ENCODE results near the gene TAF3.

The TAF3 gene

GRCh38 chr10:7887174-7887816, 69.0 kb downstream of the TAF3 start:
- no peak for DNase-seq

DNA sequence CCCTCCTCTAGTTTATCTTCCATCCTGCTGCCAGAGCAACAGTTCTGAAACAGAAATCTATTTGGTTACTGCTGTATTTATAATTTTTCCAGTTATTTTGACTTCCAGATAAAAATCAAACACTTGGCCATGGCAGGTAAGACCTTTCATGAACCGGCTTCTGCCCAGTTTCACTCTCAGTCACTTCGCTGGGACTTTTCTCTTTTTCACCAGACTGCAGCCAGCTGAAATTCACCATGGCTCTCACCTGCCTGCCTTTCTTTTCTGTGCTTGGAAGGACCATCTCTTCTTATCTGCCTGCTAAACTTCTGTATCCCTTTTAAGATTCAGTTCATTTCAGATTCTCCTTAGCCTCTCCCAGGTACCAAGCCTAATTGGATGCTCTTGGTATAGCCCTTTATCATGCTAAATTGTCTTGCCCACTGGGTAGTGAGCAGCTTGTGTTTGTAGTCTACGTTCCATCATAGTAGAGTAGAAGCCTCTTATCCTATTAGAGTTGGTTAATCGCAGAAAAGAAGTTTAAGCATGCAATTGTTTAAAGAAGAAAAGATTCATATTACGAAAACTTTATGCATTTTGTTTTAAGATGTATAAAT, 71.7 kb downstream of the TAF3 start:
- DNase-seq, result no peak

- no peak for DNase-seq
These were observed 72.5 kb downstream of the TAF3 start for GRCh38 chr10:7890781-7891180.

DNA sequence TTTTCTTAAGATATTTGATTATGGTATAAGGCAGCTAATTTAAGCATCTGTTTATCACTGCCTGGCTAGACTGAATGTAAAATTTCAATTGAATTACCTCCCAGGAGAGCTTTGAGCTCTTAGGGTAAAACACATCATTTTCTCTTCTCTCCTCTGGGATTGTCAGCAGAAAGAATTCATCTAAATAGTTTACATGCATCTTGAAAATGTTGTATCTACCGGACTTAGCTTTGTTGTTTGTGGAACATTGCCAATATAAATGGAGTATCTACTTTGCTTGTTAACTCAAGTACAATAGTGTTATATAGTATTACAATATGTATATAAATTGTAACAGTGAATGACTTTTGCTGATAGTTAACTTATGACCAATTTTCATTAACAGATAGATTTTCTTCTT, 73.3 kb downstream of the TAF3 start:
- DNase-seq, result no peak

DNA sequence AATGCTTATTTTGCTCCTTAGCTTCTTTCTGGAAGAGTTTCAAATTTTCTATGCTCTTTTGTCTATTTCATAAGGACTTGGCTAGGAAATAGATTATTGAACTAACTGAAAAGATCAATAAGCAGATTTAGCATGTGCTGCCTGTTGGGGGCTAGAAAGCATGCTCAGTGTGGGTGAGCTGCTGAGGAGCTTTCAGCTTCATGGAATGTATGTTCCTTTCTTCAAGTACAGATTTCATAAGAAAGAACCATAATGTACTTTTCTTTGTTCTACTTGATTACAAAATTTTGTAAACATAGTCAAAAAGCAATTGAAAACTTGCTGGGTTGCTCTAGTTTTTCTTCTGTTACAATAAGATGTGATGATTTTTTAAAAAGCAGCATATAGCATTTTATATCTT, 73.8 kb downstream of the TAF3 start:
- no peak for DNase-seq

- no peak for DNase-seq
These were observed 77.4 kb downstream of the TAF3 start for GRCh38 chr10:7895699-7896090.

GRCh38 chr10:7896297-7896696, 78.0 kb downstream of the TAF3 start:
- no peak for DNase-seq

GRCh38 chr10:7901256-7901655, 83.0 kb downstream of the TAF3 start:
- no peak for DNase-seq

- DNase-seq, result no peak
These were observed 84.1 kb downstream of the TAF3 start for GRCh38 chr10:7902413-7902812.

GRCh38 chr10:7903851-7904250, 85.5 kb downstream of the TAF3 start:
- no peak for DNase-seq

DNA sequence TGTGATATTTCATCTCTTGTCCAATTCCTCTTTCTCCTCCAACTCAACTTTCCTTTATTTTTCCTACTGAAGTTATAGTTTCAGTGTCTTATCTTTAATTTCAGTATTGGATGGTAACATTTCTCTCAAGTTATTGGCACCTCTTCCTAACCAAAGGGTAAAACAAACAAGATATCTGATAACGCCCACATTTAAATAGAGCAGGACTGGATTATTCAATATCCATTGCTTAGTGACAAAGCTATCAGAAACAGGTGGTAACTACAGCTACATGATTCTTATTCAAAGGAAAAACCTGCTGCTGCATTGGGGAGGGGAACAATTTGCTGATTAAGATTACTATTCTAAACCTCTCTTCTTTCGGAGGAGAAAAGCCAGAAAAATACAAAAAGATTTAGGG, 87.8 kb downstream of the TAF3 start:
- no peak for DNase-seq

GRCh38 chr10:7908541-7909210, 90.4 kb downstream of the TAF3 start:
- no peak for DNase-seq

DNA sequence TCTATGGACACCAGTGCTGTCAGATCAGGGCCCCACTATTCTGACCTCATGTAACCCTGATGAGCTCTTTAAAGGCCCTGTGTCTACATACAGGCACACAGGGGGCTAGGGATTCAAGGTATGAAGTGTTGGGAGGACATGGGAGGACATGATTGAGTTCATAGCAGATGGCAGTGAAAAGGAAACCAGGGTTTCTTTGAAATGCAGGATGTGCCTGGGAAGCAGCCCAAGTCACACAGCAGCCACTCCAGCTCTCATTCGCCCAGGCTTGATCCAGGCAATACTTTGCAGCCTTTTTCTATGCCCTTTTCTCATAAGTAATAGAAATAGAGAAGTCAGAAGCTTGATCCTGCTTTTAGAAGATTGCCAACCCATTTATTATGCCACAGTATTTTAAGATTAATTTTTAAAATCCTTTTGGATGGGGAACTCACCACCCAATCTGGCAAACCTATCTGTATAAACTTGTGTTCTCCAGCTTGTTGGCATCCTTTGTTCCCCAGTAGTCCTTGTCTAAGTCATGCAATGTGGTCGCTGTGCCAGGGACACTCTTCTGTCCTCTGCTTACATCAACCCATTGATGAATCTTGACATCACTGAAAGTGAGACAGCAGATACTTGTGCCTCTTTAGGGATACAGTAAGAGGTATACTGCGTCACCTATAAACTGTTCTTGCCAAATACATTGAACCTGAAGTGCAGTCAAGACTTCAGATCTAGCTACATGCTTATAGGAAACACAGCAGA, 95.0 kb downstream of the TAF3 start:
- DNase-seq, result no peak

- DNase-seq, result no peak
These were observed 97.7 kb downstream of the TAF3 start for GRCh38 chr10:7915923-7916536.

GRCh38 chr10:7917736-7918135, 99.4 kb downstream of the TAF3 start:
- no peak for DNase-seq

DNA sequence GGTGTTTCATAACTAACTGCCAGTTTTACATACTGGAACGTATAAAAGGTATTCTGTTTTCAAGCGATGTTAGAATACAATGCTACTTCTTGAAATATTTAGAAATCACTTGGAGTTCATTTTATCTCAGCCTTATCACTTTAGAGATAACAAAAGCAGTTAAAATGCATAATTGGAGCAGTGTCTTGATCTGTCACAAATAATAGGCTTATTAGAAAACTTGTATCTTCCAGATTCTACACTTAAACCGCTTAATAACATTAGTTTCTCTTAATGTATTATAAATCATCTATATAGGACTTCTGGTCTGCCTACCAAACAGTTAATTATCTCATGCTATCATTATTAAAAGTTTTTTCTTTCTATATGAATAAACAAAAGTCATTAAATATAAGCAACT, 104.4 kb downstream of the TAF3 start:
- no peak for DNase-seq

DNA sequence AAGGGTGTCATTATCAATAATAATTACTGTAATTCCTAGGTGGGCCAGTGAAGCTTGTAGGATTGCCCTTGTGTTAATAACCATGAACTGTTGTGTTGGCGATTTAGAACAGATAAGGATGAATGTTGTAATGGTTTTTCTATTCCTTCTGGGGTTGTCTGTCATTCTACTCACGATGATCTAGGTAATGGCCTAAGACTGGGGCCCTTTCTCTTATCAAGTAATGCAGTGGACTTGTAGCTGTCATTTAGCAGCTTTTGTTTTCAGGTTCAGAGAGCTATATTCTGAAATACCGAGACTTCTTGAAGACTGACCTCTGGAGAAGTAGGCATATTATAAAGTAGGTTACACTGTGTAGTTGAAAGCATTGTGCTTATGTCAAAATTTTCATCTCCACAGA, 110.2 kb downstream of the TAF3 start:
- DNase-seq, result no peak

DNA sequence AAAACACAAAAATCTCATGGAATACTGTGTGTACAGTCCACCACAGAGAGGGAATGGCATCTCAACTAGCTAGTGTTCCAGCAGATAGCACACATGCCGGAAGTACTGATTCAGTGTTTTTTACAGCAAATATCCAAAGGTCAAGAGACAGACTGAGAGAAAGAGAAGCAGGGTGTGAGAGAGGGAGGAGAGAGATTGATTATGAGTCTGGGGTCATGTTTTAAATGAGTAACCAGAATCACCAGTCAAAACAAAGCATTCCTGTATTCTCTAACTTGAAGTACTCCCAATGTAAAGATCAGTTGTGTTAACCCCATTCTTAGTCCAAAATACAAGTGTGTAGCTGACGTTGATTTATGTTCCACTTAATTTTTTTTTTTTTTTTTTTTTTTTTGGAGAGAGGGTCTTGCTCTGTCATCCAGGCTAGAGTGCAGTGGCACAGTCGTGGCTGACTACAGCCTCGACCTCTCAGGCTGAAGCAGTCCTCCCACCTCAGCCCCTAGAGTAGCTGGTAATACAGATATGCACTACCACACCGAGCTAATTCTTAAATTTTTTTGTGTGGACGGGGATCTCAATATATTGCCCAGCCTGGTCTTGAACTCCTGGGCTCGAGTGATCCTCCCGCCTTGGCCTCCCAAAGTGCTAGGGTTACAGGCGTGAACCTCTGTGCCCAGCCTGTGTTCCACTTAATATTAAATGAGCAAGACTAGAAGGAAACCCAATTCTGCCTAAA, 114.2 kb downstream of the TAF3 start:
- no peak for DNase-seq

DNA sequence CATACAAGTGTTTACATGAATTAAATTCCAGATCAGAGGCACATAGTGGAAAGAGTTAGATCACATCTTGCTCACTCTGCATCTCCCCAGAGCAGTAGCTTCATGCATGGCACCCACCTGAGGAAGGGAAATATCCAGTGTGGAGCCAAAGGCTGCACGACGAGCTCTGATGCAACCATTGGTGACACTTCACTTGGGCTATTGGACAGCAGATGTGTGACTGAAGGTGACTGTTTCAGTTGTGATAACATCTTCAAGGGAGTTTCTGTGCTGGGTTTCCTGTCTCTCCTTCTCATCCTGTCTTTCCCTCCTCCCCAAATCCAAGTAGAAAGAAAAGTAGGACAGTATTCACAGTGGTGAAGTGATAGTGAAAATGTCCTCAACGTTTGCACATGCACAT, 115.0 kb downstream of the TAF3 start:
- no peak for DNase-seq

DNA sequence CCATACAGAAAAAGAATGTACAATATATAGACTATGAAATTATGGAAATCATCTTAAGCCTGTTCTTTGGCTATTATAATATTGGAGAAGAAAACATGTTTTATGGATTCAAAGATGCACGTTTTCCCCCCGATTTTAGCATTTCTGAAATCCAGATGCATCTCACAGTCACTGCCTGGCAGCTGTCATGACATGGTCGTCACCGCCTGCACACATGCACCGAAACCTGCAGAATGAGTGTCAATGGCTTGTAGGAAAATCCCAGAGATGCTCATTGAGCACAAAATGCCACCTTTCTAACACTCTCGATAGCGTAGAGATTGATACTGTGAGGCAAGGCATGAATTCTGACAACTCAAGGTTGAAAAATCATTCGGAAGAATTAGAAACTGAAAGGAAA, 115.5 kb downstream of the TAF3 start:
- DNase-seq, result no peak

DNA sequence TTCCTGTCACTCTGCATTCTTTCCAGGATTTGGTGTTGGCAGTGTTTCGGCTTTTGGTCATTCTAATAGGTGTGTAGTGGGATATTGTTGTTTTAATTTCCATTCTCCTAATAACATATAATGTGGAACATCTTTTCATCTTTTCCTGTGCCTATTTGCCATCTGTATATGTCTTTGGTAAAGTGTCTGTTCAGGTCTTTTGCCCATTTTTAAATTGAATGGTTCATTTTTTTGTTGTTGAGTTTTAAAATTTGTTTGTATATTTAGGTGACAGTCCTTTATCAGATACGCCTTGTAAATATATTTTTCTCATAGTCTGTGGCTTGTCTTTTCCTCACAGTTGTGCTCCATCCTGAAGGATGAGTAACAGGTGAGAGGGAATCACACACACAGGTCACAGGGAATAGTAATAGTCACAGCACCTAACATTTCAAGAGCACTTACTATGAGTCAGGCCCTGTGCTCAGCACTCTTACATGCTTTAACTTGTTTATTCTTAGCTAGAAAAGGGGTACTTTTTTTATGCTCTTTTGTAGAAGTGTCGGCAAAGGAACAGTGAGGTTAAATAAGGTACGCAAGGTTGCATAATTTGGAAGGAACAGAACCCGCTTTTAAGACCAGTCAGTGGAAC, 119.1 kb downstream of the TAF3 start:
- no peak for DNase-seq

DNA sequence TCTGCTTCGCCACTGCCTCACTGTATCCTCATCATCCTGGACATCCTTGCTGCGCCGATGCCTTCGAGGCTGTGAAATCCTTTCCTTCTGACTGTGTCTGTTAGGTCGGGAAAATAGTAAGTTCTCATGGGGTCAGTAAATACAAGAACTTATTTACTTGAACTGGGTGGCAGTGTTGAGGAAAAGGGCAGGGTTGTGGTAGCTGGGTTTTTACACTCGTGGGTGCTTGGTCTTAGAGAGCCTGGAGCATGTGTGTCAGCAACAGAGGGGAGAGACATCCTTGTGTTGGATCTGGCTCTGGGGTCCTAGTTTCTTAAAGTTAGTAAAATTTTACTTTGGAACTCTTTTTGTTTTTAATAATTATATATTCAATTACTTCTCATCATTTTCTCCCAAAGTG, 123.3 kb downstream of the TAF3 start:
- DNase-seq, result no peak
